WTC11 (cell line): ENCODE results near the gene THSD7B. TPM values are rescaled to one million over a fixed set of nuclear protein-coding genes. Genes with fewer than 3 reads are reported as not detected.

Experiments
- ATAC-seq: fragments of 200-7000 bp; cut with Tn5 transposase; 2 replicates; pipeline ENCODE4 v1.10.0; 2021; ENCODE audit warnings: mild to moderate bottlenecking, moderate library complexity
- CTCF ChIA-PET: fragments of 300-600 bp; sonication (Branson Sonifier 250); formaldehyde crosslinking; loops from one replicate; lab custom pipeline; 2021; ENCODE audit warnings: antibody characterized with exemption; lab: Charles Lee
- POLR2A ChIA-PET: fragments of 350-600 bp; sonication (Branson Sonifier 250); formaldehyde crosslinking; loops from one replicate; lab custom pipeline; 2021; ENCODE audit warnings: antibody characterized with exemption; lab: Charles Lee
- DNase-seq: peaks from one replicate; pipeline ENCODE4 v3.0.0; 2021; ENCODE audit warnings: low spot score
- H3K27ac Mint-ChIP-seq: 2 replicates; pipeline ENCODE4 v1.8.0; 2021; ENCODE audit warnings: mixed read lengths
- H3K27me3 Mint-ChIP-seq: 2 replicates; pipeline ENCODE4 v1.8.0; 2021; ENCODE audit warnings: low read depth, mild to moderate bottlenecking, moderate library complexity, mixed read lengths
- H3K36me3 Mint-ChIP-seq: 2 replicates; pipeline ENCODE4 v1.8.0; 2021; ENCODE audit warnings: mixed read lengths
- H3K4me1 Mint-ChIP-seq: 2 replicates; pipeline ENCODE4 v1.8.0; 2022; ENCODE audit warnings: mixed read lengths
- H3K4me3 Mint-ChIP-seq: 2 replicates; pipeline ENCODE4 v1.8.0; 2021; ENCODE audit warnings: mild to moderate bottlenecking, moderate library complexity, mixed read lengths
- H3K9me3 Mint-ChIP-seq: 2 replicates; pipeline ENCODE4 v1.8.0; 2021; ENCODE audit warnings: mixed read lengths
- CDX4 ChIP-seq: fragments of 250-450 bp; sonication (Bioruptor Pico); IDR thresholded peaks from 2 replicates; pipeline ENCODE4 v1.9.0; 2021; ENCODE audit warnings: moderate library complexity, mild to moderate bottlenecking, inconsistent platforms, borderline replicate concordance
- CTCF ChIP-seq: fragments of 200-600 bp; IDR thresholded peaks from 2 replicates; pipeline ENCODE4 v1.8.0; 2022; ENCODE audit warnings: antibody characterized with exemption
- HMGXB4 ChIP-seq: sonication (generic); formaldehyde crosslinking; IDR thresholded peaks from 2 replicates; pipeline ENCODE4 v1.8.1; 2023; ENCODE audit warnings: mild to moderate bottlenecking, moderate library complexity, missing genetic modification reagents
- IRF2 ChIP-seq: sonication (generic); formaldehyde crosslinking; IDR thresholded peaks from 2 replicates; pipeline ENCODE4 v1.8.0; 2022; ENCODE audit warnings: low read depth, missing genetic modification reagents, borderline replicate concordance
- KAT7 ChIP-seq: sonication (generic); formaldehyde crosslinking; IDR thresholded peaks from 2 replicates; pipeline ENCODE4 v1.8.1; 2023; ENCODE audit warnings: missing genetic modification reagents, mild to moderate bottlenecking, borderline replicate concordance
- PRRX2 ChIP-seq: fragments of 250-450 bp; sonication (Bioruptor Pico); IDR thresholded peaks from 2 replicates; pipeline ENCODE4 v1.8.0; 2021; ENCODE audit warnings: mild to moderate bottlenecking
- SP1 ChIP-seq: sonication (generic); formaldehyde crosslinking; conservative IDR thresholded peaks from 2 replicates; pipeline ENCODE4 v1.8.1; 2022; ENCODE audit warnings: missing genetic modification reagents
- TP53 ChIP-seq: sonication (generic); formaldehyde crosslinking; IDR thresholded peaks from 2 replicates; pipeline ENCODE4 v1.8.1; 2023; ENCODE audit warnings: mild to moderate bottlenecking, missing genetic modification reagents
- ZBTB21 ChIP-seq: sonication (generic); formaldehyde crosslinking; IDR thresholded peaks from 2 replicates; pipeline ENCODE4 v1.8.1; 2023; ENCODE audit warnings: mild to moderate bottlenecking, missing genetic modification reagents, borderline replicate concordance
- ZBTB43 ChIP-seq: sonication (generic); formaldehyde crosslinking; IDR thresholded peaks from 2 replicates; pipeline ENCODE4 v1.8.1; 2023; ENCODE audit warnings: mild to moderate bottlenecking, missing genetic modification reagents
- ZNF138 ChIP-seq: sonication (generic); formaldehyde crosslinking; conservative IDR thresholded peaks from 2 replicates; pipeline ENCODE4 v1.8.1; 2022; ENCODE audit warnings: mild to moderate bottlenecking, moderate library complexity, missing genetic modification reagents
- ZNF281 ChIP-seq: sonication (generic); formaldehyde crosslinking; IDR thresholded peaks from 2 replicates; pipeline ENCODE4 v1.8.0; 2023; ENCODE audit warnings: mild to moderate bottlenecking, missing genetic modification reagents
- ZNF396 ChIP-seq: fragments of 250-450 bp; sonication (Bioruptor Pico); IDR thresholded peaks from 2 replicates; pipeline ENCODE4 v1.8.0; 2021; ENCODE audit warnings: mild to moderate bottlenecking, moderate library complexity, borderline replicate concordance
- ZNF512 ChIP-seq: sonication (generic); formaldehyde crosslinking; IDR thresholded peaks from 2 replicates; pipeline ENCODE4 v1.8.1; 2022; ENCODE audit warnings: missing genetic modification reagents, borderline replicate concordance
- ZNF532 ChIP-seq: fragments of 250-450 bp; sonication (Bioruptor Pico); IDR thresholded peaks from 2 replicates; pipeline ENCODE4 v1.9.0; 2021; ENCODE audit warnings: mild to moderate bottlenecking, borderline replicate concordance
- ZNF671 ChIP-seq: fragments of 250-450 bp; sonication (Bioruptor Pico); IDR thresholded peaks from 2 replicates; pipeline ENCODE4 v1.8.0; 2021; ENCODE audit warnings: mild to moderate bottlenecking
- total RNA-seq: library from RNA; stranded (reverse); gene quantifications from 3 replicates; pipeline ENCODE4 v1.2.3, GENCODE V29; 2021

THSD7B gene
- total RNA-seq, 1 experiment from 2014 or later = 2.9 TPM

GRCh38 chr2:136917411-136917881 is 152.1 kb downstream of the THSD7B start (continued):
- TF ChIP-seq KAT7 = no peak
- TF ChIP-seq SP1 (CRISPR knock-in tag) = no peak
- TF ChIP-seq PRRX2 (CRISPR knock-in tag) = no peak
- no peak for TF ChIP-seq ZBTB21 (CRISPR knock-in tag)
- no peak for TF ChIP-seq ZNF281 (CRISPR knock-in tag)
- no peak for TF ChIP-seq CDX4 (CRISPR knock-in tag)

- Mint-ChIP-seq H3K4me1 (peaks cover 21% of the 10 kb centered on the region), H3K27ac (no peak overlapping the region), H3K27me3 (no peaks in the 10 kb centered on the region), H3K36me3 (peaks cover 20% of the 10 kb centered on the region), H3K9me3 (peaks cover 30% of the 10 kb centered on the region), H3K4me3 (no peak overlapping the region)
- ATAC-seq = no peak
- ChIA-PET CTCF (interaction anchor here (1.1 kb wide), 1 partner anchor 46 kb away, joined by 3 read pairs; no protein-coding TSS in a partner anchor), POLR2A (no interaction called here)
- DNase-seq = no peak
- no peak for TF ChIP-seq ZNF512 (CRISPR knock-in tag)
- no peak for TF ChIP-seq ZNF532 (CRISPR knock-in tag)
- TF ChIP-seq ZNF138 = no peak
- TF ChIP-seq ZNF281 (CRISPR knock-in tag) = no peak
- no peak for TF ChIP-seq ZNF396 (CRISPR knock-in tag)
- TF ChIP-seq IRF2 (CRISPR knock-in tag) = no peak
- TF ChIP-seq HMGXB4 = no peak
- TF ChIP-seq CTCF = no peak
- no peak for TF ChIP-seq TP53
- no peak for TF ChIP-seq KAT7
- TF ChIP-seq ZBTB43 (CRISPR knock-in tag) = no peak
- TF ChIP-seq ZNF671 (CRISPR knock-in tag) = no peak
These were observed 154.3 kb downstream of the THSD7B start for GRCh38 chr2:136919682-136920081.
